Hepatocyte (in vitro differentiated cells): ENCODE data around the gene MXD3. TPM values are rescaled to one million over a fixed set of nuclear protein-coding genes. Genes with fewer than 3 reads are reported as not detected.
"Not testable (repeated sequence)": the region's sequence is repeated elsewhere in the genome, so short reads cannot be mapped to it uniquely, and the experiment has no call there.

Experiments
- DNase-seq: peaks from one replicate; pipeline ENCODE4 v3.0.0-alpha.2; 2016; ENCODE audit warnings: low spot score
- H2AFZ ChIP-seq: fragments of 200-600 bp; sonication (generic); 2 replicates; pipeline ENCODE4 v1.6.0; 2016; ENCODE audit warnings: antibody characterized with exemption, mild to moderate bottlenecking
- H3K27ac ChIP-seq: fragments of 200-600 bp; sonication (generic); 2 replicates; pipeline ENCODE4 v1.5.1; 2016; ENCODE audit warnings: mild to moderate bottlenecking
- H3K27me3 ChIP-seq: fragments of 200-600 bp; sonication (generic); 2 replicates; pipeline ENCODE4 v1.6.1; 2016
- H3K36me3 ChIP-seq: fragments of 200-600 bp; sonication (generic); replicated peaks from 2 replicates; pipeline ENCODE4 v1.5.1; 2016; ENCODE audit warnings: low read depth; ENCODE audit not compliant: insufficient read depth
- H3K4me1 ChIP-seq: fragments of 200-600 bp; sonication (generic); 2 replicates; pipeline ENCODE4 v1.5.1; 2016; ENCODE audit warnings: mild to moderate bottlenecking, moderate library complexity; ENCODE audit not compliant: insufficient read depth
- H3K4me2 ChIP-seq: fragments of 200-600 bp; sonication (generic); 2 replicates; pipeline ENCODE4 v1.6.0; 2016
- H3K4me3 ChIP-seq: fragments of 200-600 bp; sonication (generic); 2 replicates; pipeline ENCODE4 v1.5.1; 2016; ENCODE audit warnings: mild to moderate bottlenecking
- H3K79me2 ChIP-seq: fragments of 200-600 bp; sonication (generic); 2 replicates; pipeline ENCODE4 v1.6.0; 2017; ENCODE audit warnings: mild to moderate bottlenecking
- H3K9me2 ChIP-seq: fragments of 200-600 bp; sonication (generic); replicated peaks from 2 replicates; pipeline ENCODE4 v1.6.0; 2017; ENCODE audit warnings: mild to moderate bottlenecking; ENCODE audit not compliant: insufficient read depth
- H3K9me3 ChIP-seq: fragments of 200-600 bp; sonication (generic); 2 replicates; pipeline ENCODE4 v1.5.1; 2016; ENCODE audit warnings: low read depth, mild to moderate bottlenecking
- H4K20me1 ChIP-seq: fragments of 200-600 bp; sonication (generic); 2 replicates; pipeline ENCODE4 v1.6.0; 2016; ENCODE audit warnings: mild to moderate bottlenecking; ENCODE audit not compliant: insufficient read depth, poor library complexity, severe bottlenecking
- EZH2 ChIP-seq: fragments of 200-600 bp; sonication (generic); IDR thresholded peaks from 2 replicates; pipeline ENCODE4 v1.6.1; 2016; ENCODE audit warnings: antibody characterized with exemption, mild to moderate bottlenecking, borderline replicate concordance
- EZH2phosphoT487 ChIP-seq: fragments of 200-600 bp; sonication (generic); IDR thresholded peaks from one replicate; pipeline ENCODE4 v1.6.1; 2018; ENCODE audit warnings: antibody characterized with exemption, mild to moderate bottlenecking, low read depth, moderate library complexity; ENCODE audit not compliant: unreplicated experiment, severe bottlenecking
- WGBS: methylation state at CpG from one replicate; pipeline ENCODE4 v1.1.6; 2016; ENCODE audit warnings: low lambda C conversion rate; ENCODE audit errors: missing lambda C conversion rate; 5-methylcytosine and 5-hydroxymethylcytosine counted together
- polyA plus RNA-seq: library from polyadenylated mRNA; unstranded; fragments of >200 nt; fragmentation: Nextera tagmentation; extraction: Ambion mirVana; gene quantifications from 2 replicates; pipeline ENCODE4 v1.2.1, GENCODE V29; 2016
- total RNA-seq: library from RNA; depleted of rRNA; stranded (reverse); fragments of >200 nt; gene quantifications from 2 replicates; pipeline ENCODE4 v1.2.3, GENCODE V29; 2014
- TF ChIP-seq, protein P1 (sequence below): fragments of 200-600 bp; sonication (generic); IDR thresholded peaks from 2 replicates; pipeline ENCODE4 v1.5.1; 2016; ENCODE audit warnings: antibody characterized with exemption, mild to moderate bottlenecking; ENCODE audit not compliant: poor library complexity

Gene MXD3
- total and polyA plus RNA-seq, 2 experiments from 2014 or later: 11.9 to 22.3 TPM

DNA sequence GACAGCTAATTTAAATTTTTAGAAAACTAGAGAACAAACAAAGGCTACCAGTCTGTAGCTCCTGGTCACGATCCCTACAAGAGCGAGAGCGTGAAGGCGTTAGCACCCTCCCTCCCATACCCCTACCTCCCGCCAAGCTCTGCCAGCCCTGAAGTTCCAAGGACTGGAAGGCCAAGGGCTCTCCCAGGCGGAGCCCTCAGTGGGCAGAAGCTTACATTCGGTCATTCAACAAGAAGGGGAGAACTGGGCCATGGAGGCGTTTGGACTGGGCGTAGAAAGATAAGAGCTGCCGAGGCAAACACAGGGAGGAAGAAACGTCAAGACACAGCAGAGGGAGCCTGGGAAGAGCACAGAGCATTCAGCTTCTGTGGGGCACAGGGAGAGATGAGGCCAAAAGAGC, 3.0 kb downstream of the MXD3 start:
- TF ChIP-seq EZH2phosphoT487 (no peak), EZH2 (no peak)
- TF ChIP-seq, protein P1, sequence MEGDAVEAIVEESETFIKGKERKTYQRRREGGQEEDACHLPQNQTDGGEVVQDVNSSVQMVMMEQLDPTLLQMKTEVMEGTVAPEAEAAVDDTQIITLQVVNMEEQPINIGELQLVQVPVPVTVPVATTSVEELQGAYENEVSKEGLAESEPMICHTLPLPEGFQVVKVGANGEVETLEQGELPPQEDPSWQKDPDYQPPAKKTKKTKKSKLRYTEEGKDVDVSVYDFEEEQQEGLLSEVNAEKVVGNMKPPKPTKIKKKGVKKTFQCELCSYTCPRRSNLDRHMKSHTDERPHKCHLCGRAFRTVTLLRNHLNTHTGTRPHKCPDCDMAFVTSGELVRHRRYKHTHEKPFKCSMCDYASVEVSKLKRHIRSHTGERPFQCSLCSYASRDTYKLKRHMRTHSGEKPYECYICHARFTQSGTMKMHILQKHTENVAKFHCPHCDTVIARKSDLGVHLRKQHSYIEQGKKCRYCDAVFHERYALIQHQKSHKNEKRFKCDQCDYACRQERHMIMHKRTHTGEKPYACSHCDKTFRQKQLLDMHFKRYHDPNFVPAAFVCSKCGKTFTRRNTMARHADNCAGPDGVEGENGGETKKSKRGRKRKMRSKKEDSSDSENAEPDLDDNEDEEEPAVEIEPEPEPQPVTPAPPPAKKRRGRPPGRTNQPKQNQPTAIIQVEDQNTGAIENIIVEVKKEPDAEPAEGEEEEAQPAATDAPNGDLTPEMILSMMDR: no peak
- Histone ChIP-seq H2AFZ (no peak overlapping the region), H4K20me1 (peaks cover 9% of the 10 kb centered on the region), H3K4me1 (peaks cover 23% of the 10 kb centered on the region), H3K27ac (no peak overlapping the region), H3K36me3 (no peaks in the 10 kb centered on the region), H3K9me2 (no peaks in the 10 kb centered on the region), H3K9me3 (no peaks in the 10 kb centered on the region), H3K79me2 (peaks cover 47% of the 10 kb centered on the region), H3K27me3 (no peaks in the 10 kb centered on the region), H3K4me3 (no peak overlapping the region), H3K4me2 (no peak overlapping the region)
- 89% methylated on average over 11 of the region's 11 CpGs for WGBS
- no peak for DNase-seq

DNA sequence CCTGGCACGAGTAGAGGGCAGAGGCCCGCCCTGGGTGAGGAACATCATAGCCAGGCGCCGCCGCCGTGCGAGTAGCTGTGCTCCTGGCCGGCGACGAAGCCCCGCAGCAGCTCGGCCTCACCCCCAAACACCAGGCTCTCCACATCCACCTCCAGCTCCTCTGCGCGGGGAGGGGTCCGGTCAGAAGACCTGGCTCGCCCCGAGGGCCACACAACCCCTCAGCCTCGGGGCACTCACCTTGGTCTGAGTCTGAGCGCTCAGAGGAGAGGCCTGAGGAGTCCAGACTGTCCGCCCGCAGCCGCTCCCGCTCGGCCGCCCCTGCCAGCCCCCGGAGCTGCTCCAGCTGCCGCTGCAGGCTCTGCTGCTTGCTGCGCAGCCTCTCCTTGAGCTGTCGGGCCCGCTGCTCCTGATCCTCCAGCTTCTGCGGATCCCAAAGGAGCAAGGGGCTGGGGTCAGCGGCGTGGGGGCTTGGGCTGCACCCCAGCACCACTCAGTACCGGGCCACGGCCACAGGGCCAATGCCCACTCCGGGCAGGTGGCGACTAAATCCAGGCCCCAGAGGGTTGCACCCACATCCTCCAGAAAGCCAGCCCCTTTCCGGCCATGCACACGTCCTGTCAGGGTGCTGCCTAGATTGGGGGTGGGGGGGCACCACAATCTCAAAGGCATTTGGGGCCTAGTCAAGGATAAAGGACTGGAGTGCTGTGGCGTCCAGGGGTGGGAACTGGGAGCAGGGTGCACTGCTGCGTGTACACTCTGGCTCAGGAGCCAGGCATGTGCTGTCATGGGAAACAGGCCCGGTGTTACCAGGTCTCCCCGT, 3.9 kb downstream of the MXD3 start:
- DNase-seq: no peak
- no peak overlapping the region for H2AFZ ChIP-seq
- peaks cover 54% of the 10 kb centered on the region for H3K79me2 ChIP-seq
- WGBS: 95% methylated on average over 43 of the region's 43 CpGs
- peaks cover 9% of the 10 kb centered on the region for H4K20me1 ChIP-seq
- no peak for TF ChIP-seq EZH2
- TF ChIP-seq, protein P1: no peak
- no peak for TF ChIP-seq EZH2phosphoT487
- H3K9me3 ChIP-seq: no peaks in the 10 kb centered on the region
- H3K4me1 ChIP-seq: peaks cover 20% of the 10 kb centered on the region
- no peak overlapping the region for H3K4me2 ChIP-seq
- no peaks in the 10 kb centered on the region for H3K27me3 ChIP-seq
- H3K4me3 ChIP-seq: no peak overlapping the region
- no peaks in the 10 kb centered on the region for H3K36me3 ChIP-seq
- H3K9me2 ChIP-seq: no peaks in the 10 kb centered on the region
- H3K27ac ChIP-seq: no peak overlapping the region

DNA sequence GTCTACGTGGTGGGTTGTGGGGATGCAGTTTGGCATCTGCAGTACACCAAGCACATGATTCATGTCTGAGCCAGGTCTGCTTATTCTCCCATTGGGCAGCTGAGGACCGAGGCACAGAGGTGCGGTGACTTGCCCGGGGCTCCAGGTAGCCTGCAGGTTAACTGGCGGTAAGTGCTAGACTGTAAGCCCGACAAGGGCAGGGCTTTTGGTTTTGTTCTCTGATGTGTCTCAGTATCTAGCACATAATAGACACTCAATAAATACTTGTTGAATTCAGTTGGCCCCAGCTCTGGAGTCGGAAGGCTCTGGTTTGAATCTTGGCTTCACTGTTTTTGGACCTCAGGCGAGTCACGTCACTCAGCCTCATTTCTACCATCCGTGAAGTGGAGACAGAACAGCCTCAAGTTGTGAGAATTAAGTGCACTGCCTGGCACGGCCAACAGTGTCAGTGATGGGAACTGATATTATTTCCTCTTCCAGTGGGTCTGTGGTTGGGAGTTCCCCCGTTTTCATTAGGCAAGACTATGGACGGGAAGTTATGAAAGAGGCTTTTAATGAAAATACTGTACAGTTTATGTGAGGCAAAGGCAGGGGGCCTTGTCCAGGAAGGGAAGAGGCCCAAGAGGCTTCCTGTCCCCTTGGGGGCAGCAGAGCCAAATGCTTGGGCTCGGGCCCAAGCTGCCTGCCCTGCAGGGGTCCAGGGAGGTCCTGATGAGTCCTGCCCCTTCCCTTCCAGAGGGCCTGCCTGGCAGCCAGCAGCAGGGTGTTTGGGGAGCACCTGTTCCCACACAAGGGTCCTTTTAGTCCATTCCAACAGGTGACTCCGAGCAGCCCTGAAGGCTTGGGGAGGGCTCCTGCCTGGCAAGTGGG, 4.8 kb downstream of the MXD3 start:
- no peak for DNase-seq
- Histone ChIP-seq H3K9me2 (no peaks in the 10 kb centered on the region), H3K27ac (no peak overlapping the region), H3K27me3 (no peaks in the 10 kb centered on the region), H3K36me3 (no peaks in the 10 kb centered on the region), H3K4me2 (no peak overlapping the region), H3K4me3 (no peak overlapping the region), H3K9me3 (no peaks in the 10 kb centered on the region), H3K79me2 (peaks cover 62% of the 10 kb centered on the region), H2AFZ (no peak overlapping the region), H3K4me1 (peaks cover 23% of the 10 kb centered on the region), H4K20me1 (peaks cover 17% of the 10 kb centered on the region)
- 94% methylated on average over 15 of the region's 15 CpGs for WGBS
- TF ChIP-seq, protein P1: no peak
- TF ChIP-seq EZH2 (no peak), EZH2phosphoT487 (no peak)

DNA sequence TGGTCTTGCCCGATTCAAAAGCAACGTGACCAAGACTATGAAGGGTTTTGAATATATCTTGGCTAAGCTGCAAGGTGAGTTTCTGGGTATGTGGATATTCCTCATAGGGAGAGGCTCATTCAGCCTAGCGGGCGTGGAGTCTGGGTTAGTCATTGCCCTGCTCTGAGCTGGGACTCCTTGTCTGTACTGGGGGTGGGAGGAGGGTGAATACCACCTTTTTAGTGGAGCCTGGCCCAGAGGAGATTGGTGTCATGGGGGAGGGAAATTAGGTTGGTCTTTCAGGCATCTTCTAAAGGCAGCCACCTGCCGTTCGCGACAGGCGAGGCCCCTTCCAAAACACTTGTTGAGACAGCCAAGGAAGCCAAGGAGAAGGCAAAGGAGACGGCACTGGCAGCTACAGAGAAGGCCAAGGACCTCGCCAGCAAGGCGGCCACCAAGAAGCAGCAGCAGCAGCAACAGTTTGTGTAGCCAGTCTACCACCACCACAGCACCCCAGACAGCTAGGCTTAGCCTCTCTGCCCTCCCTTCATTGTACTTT, 5.5 kb downstream of the MXD3 start:
- WGBS: 97% methylated on average over 11 of the region's 11 CpGs
- H3K36me3 ChIP-seq, H3K27ac ChIP-seq: not testable (repeated sequence)

More for the DNA sequence above, 5.5 kb downstream of the MXD3 start:
- H3K4me3 ChIP-seq, H3K9me3 ChIP-seq, H3K4me2 ChIP-seq, H2AFZ ChIP-seq, H3K27me3 ChIP-seq, DNase-seq, H3K9me2 ChIP-seq: not testable (repeated sequence)
- Histone ChIP-seq H4K20me1 (peaks cover 17% of the 10 kb centered on the region), H3K4me1 (peaks cover 27% of the 10 kb centered on the region), H3K79me2 (peaks cover 63% of the 10 kb centered on the region)
